A673 (cell line): Measurements from ENCODE around the gene ADH1B. TPM values are rescaled to one million over a fixed set of nuclear protein-coding genes. Genes with fewer than 3 reads are reported as not detected.
"Not testable (repeated sequence)": the region's sequence is repeated elsewhere in the genome, so short reads cannot be mapped to it uniquely, and the experiment has no call there.

Experiments
- BruUV-seq: library from RNA; stranded (reverse); fragments of 400-500 nt; replicated peaks from 2 replicates; lab custom pipeline; 2021; lab: Mats Ljungman, UMichigan
- CTCF ChIA-PET: fragments of 300-600 bp; sonication (Branson Sonifier 250); formaldehyde crosslinking; loops from one replicate; lab custom pipeline; 2022; ENCODE audit warnings: antibody characterized with exemption; lab: Charles Lee
- POLR2A ChIA-PET: fragments of 300-600 bp; sonication (Branson Sonifier 250); formaldehyde crosslinking; loops from one replicate; lab custom pipeline; 2022; ENCODE audit warnings: antibody characterized with exemption; ENCODE audit not compliant: low non-redundant PET; lab: Charles Lee
- DNase-seq: peaks from one replicate; pipeline ENCODE4 v3.0.0-alpha.2; 2015; ENCODE audit warnings: low spot score
- H3K27ac ChIP-seq: fragments of 200-600 bp; sonication (generic); 2 replicates; pipeline ENCODE4 v1.5.1; 2016; ENCODE audit warnings: mixed run types, low read depth, mild to moderate bottlenecking, mixed read lengths, antibody characterized with exemption, low read length; ENCODE audit not compliant: poor library complexity, severe bottlenecking
- H3K27me3 ChIP-seq: fragments of 200-600 bp; sonication (generic); replicated peaks from 2 replicates; pipeline ENCODE4 v1.6.1; 2017; ENCODE audit warnings: mixed run types, low read depth, mild to moderate bottlenecking, mixed read lengths, antibody characterized with exemption, low read length; ENCODE audit not compliant: insufficient read depth, poor library complexity
- H3K36me3 ChIP-seq: fragments of 200-600 bp; sonication (generic); 2 replicates; pipeline ENCODE4 v1.6.1; 2016; ENCODE audit warnings: mixed run types, mild to moderate bottlenecking, mixed read lengths, antibody characterized with exemption, low read length; ENCODE audit not compliant: insufficient read depth, poor library complexity, severe bottlenecking
- H3K4me1 ChIP-seq: fragments of 200-600 bp; sonication (generic); 2 replicates; pipeline ENCODE4 v1.6.1; 2017; ENCODE audit warnings: mixed run types, mild to moderate bottlenecking, mixed read lengths, antibody characterized with exemption, low read length; ENCODE audit not compliant: insufficient read depth, poor library complexity, severe bottlenecking
- H3K4me3 ChIP-seq: fragments of 200-600 bp; sonication (generic); 2 replicates; pipeline ENCODE4 v1.5.1; 2016; ENCODE audit warnings: low read depth, mixed run types, mild to moderate bottlenecking, mixed read lengths, low read length; ENCODE audit not compliant: poor library complexity, severe bottlenecking
- H3K9me3 ChIP-seq: fragments of 200-600 bp; sonication (generic); 2 replicates; pipeline ENCODE4 v1.6.1; 2016; ENCODE audit warnings: mixed run types, low read depth, mild to moderate bottlenecking, mixed read lengths, antibody characterized with exemption, low read length; ENCODE audit not compliant: poor library complexity, severe bottlenecking
- EZH2 ChIP-seq: fragments of 200-600 bp; sonication (generic); IDR thresholded peaks from 2 replicates; pipeline ENCODE4 v1.6.1; 2017; ENCODE audit warnings: borderline replicate concordance, low read depth, mild to moderate bottlenecking, mixed read lengths, antibody characterized with exemption, low read length; ENCODE audit not compliant: poor library complexity, severe bottlenecking
- intact Hi-C: fragments of 100-400 bp; cut with micrococcal nuclease; formaldehyde crosslinking; loops from one replicate; pipeline ENCODE4 v1.10.0; 2022; ENCODE audit not compliant: unreplicated experiment
- total RNA-seq: library from RNA; stranded (reverse); gene quantifications from 2 replicates; pipeline ENCODE4 v1.2.3, GENCODE V29; 2021
- TF ChIP-seq, protein P1 (sequence below): fragments of 300-800, 200-600 bp; sonication (generic); conservative IDR thresholded peaks from 2 replicates; pipeline ENCODE4 v1.5.1; 2017; ENCODE audit warnings: low read depth, mild to moderate bottlenecking, antibody characterized with exemption, low read length, moderate library complexity, mixed read lengths

Gene ADH1B
- total RNA-seq, 1 experiment from 2014 or later, result not detected

DNA sequence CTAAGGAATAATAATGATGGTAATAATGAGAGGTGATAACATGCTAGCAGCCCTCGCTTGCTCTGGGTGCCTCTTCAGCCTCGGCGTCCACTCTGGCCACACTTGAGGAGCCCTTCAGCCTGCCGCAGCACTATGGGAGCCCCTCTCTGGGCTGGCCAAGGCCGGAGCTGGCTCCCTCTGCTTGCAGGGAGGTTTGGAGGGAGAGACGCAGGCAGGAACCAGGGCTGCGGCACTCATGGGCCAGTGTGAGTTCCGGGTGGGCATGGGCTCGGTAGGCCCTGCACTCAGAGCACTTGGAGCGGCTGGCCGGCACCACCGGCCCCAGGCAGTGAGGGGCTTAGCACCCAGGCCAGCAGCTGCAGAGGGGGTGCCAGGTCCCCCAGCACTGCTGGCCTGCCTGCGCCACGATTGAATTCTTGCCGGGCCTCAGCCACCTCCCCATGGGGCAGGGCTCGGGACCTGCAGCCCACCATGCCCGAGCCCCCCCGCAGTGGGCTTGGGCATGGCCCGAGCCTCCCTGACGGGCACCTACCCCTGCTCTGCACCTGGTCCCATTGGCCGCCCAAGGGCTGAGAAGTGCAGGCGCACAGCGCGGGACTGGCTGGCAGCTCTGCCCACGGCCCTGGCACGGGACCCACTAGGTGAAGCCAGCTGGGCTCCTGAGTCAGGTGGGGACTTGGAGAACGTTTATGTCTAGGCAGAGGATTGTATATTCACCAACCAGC is 38.4 kb upstream of the ADH1B start:
- ChIA-PET POLR2A (no interaction called here), CTCF (no interaction called here)
- H3K27ac ChIP-seq, result no peak overlapping the region
- H3K9me3 ChIP-seq, result no peaks in the 10 kb centered on the region
- intact Hi-C loops, result no loop called here
- DNase-seq, result no peak
- no peaks in the 10 kb centered on the region for H3K27me3 ChIP-seq
- TF ChIP-seq, protein P1, sequence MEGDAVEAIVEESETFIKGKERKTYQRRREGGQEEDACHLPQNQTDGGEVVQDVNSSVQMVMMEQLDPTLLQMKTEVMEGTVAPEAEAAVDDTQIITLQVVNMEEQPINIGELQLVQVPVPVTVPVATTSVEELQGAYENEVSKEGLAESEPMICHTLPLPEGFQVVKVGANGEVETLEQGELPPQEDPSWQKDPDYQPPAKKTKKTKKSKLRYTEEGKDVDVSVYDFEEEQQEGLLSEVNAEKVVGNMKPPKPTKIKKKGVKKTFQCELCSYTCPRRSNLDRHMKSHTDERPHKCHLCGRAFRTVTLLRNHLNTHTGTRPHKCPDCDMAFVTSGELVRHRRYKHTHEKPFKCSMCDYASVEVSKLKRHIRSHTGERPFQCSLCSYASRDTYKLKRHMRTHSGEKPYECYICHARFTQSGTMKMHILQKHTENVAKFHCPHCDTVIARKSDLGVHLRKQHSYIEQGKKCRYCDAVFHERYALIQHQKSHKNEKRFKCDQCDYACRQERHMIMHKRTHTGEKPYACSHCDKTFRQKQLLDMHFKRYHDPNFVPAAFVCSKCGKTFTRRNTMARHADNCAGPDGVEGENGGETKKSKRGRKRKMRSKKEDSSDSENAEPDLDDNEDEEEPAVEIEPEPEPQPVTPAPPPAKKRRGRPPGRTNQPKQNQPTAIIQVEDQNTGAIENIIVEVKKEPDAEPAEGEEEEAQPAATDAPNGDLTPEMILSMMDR, result no peak
- TF ChIP-seq EZH2, result no peak
- BruUV-seq, result no TSS peak
- no peaks in the 10 kb centered on the region for H3K4me1 ChIP-seq
- H3K36me3 ChIP-seq, result no peaks in the 10 kb centered on the region
- H3K4me3 ChIP-seq, result no peak overlapping the region

GRCh38 chr4:99357948-99358347 is 36.7 kb upstream of the ADH1B start:
- no peak for TF ChIP-seq EZH2
- TF ChIP-seq, protein P1, result no peak
- ChIA-PET POLR2A (no interaction called here), CTCF (no interaction called here)
- Histone ChIP-seq H3K9me3 (no peaks in the 10 kb centered on the region), H3K4me3 (no peak overlapping the region), H3K4me1 (no peaks in the 10 kb centered on the region), H3K27me3 (no peaks in the 10 kb centered on the region), H3K27ac (no peak overlapping the region), H3K36me3 (no peaks in the 10 kb centered on the region)
- no TSS peak for BruUV-seq
- DNase-seq, result no peak
- intact Hi-C loops, result no loop called here

- POLR2A ChIA-PET, result no interaction called here
- BruUV-seq, result no TSS peak
- CTCF ChIA-PET, result no interaction called here
- TF ChIP-seq, protein P1, result no peak
- no peak for TF ChIP-seq EZH2
- Histone ChIP-seq H3K9me3 (no peaks in the 10 kb centered on the region), H3K27ac (no peak overlapping the region), H3K27me3 (no peaks in the 10 kb centered on the region), H3K4me3 (no peak overlapping the region), H3K4me1 (no peaks in the 10 kb centered on the region), H3K36me3 (no peaks in the 10 kb centered on the region)
- intact Hi-C loops, result no loop called here
- DNase-seq, result no peak
Observed at GRCh38 chr4:99356992-99357391, 35.8 kb upstream of the ADH1B start.

DNA sequence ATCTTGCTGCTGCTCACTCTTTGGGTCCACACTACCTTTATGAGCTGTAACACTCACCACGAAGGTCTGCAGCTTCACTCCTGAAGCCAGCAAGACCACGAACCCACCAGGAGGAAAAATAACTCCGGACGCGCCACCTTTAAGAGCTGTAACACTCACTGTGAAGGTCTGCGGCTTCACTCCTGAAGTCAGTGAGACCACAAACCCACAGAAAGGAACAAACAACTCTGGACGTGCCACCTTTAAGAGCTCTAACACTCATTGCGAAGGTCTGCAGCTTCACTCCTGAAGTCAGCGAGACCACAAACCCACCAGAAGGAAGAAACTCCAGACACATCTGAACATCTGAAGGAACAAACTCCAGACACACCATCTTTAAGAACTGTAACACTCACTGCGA is 34.9 kb upstream of the ADH1B start:
- H3K9me3 ChIP-seq, H3K4me1 ChIP-seq, BruUV-seq, H3K36me3 ChIP-seq, H3K27ac ChIP-seq, CTCF ChIA-PET, H3K27me3 ChIP-seq, POLR2A ChIA-PET, H3K4me3 ChIP-seq, intact Hi-C loops, DNase-seq: not testable (repeated sequence)
